HG03108 (cell line): Measurements from ENCODE around the gene AKAP13.
A peak's percentile ranks its signal among the peaks of the same experiment; 100 is the strongest.

ENCODE experiments used
- ATAC-seq: cut with Tn5 transposase; IDR thresholded peaks from one replicate; pipeline ENCODE4 v1.9.1; 2021; ENCODE audit warnings: moderate library complexity; ENCODE audit not compliant: unreplicated experiment

AKAP13 gene

DNA sequence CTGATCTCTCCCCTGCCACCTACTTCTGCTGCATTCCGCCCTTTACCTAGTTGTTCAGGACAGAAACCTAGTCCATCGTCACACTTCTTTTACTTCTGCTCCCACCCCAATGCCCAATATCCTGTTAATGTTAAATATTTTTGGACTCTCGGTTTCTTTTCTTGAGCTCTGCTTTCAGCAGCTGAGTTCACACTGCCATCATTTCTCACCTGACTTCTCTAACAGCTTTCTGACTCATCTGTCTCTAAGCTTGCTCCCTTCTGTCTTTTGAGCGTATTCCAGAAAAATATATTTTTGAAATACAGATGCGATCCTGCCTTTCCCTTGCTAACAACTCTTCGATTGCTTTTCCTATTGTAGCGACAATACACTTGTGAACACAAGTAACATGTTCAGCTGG, 231.0 kb downstream of the AKAP13 start:
- no peak for ATAC-seq

DNA sequence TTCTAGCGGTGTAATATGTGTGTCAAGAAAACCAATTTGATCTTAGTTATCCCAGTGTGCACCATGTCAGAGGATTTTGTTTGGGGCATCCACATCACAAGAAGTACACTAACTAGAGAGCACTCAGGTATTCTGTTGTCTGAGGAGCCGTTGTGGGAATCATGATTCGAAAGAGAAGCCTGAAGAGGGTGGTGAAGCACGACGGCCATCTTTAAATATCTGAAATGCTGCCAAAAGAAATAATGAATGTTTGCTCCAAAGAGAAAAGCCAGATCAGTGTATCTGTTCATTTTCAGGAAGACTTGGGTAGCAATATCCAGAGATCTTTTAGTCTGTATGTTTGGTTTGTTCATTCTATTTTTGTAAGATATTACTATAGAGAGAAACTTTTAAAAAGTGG, 233.7 kb downstream of the AKAP13 start:
- no peak for ATAC-seq

DNA sequence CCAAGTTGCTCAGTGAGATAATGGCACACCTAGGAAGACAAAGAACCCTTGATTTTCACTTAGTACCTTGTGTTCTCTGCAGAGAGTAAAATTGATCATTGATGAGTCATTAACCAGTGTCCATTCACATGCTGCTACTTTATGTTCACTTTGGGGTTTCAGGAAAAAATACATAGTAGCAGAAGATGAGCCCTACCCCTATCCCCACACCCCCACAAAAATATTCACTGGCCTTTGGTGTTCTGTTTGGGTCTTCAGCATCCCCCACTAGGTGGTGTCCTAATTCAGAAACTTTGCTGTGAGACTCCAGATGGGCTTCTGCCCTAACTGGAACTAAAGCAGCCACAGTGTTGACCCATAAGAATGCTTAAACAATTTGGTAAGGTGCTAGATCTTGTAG, 235.5 kb downstream of the AKAP13 start:
- peak; percentile 68 for ATAC-seq

DNA sequence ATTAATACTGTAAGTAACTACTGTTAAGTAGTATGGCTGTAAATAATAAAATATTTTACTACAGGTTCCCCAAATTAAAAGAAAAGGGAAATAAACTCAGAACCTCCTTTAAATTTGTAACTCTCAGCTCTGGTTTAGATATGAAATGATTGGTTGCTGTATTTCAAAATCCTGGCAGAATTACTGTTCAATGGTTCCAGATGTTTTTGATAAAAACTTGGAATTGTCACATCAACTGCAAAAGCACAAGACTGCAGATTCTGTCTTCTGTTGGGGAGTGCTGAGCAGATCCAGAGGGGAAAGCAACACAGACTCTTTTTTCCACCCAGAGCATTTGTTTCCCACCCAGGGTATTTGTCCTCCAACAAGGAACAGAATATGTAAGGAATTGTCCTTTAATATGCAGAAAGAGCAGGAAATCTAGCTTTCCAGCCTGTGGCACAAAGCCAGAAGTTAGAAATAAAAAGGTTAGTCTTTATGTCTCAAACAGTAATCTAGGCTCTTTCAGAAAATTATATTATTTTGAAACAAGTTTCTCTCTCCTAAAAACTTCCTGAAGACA, 236.2 kb downstream of the AKAP13 start:
- ATAC-seq, result no peak

DNA sequence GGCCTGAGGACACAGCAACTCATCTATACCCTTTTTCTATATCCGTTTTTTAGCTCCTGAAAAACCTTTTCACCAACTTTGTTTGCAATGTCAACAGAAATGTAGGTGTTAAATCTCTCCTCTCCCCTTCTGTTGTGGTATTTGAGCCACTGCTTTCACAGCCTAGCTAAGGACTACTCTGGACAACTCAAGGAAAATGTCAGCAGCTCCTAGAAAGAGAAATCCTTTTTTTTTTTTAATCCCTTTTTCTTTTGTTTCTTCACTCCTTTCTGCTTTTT, 237.8 kb downstream of the AKAP13 start:
- no peak for ATAC-seq

DNA sequence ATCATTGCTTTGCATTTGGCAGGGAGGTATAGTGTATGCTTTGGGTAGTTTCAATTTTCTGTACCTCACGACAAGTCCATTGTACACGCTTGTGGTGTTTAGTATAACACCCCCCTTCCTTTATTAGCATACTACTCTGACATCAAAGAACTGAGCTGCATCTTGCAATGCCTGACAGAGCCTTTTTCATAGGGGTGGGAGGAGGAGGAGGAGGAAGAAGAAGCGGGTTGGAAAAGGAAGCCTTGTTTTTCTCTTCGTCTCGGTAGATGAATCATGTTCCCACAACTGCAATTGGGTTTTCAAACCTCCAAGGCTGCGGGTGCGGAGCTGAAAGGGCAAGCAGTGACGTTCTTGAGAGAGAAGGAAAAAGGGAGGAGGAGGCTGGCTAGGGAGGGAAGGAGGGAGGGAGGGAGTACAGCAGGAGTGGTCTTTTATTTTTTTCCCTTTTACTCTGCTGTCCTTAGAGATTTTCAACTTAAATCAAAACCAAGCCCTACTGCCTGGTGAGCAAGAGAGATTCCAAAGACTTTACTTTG, 238.6 kb downstream of the AKAP13 start:
- ATAC-seq, result no peak

DNA sequence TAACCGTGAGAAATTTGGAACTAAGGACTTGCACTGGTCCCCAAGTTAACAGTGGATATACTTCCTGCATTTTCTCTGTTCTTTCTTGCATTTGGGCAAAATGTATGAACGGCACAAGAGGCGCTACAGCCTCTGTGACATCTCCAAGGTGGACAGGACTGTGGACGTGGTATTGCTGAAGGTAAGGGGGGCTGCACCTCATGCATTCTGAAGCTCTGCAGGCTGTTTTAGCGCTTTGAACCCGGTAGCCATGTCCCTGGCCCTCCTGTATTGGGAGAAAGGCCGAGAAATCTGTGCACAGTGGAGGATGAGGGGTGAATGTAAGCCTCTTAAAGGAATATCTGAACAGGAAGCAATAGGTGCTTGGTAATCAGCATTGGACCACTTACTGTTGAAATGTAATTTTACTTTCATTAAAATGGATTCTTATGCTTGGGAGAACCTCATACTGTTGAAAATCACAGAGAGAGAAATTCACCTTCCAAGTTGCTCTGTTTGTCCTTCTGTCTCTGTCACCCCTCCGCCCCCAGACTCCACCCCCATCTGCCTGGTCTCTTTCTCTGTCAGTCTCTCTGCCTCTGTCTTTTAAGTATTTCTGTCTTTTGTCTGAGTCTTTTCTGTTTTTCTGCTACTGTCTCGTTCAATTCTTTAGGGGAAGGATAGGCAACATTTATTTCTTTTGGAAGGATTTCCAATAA, 239.7 kb downstream of the AKAP13 start:
- no peak for ATAC-seq

DNA sequence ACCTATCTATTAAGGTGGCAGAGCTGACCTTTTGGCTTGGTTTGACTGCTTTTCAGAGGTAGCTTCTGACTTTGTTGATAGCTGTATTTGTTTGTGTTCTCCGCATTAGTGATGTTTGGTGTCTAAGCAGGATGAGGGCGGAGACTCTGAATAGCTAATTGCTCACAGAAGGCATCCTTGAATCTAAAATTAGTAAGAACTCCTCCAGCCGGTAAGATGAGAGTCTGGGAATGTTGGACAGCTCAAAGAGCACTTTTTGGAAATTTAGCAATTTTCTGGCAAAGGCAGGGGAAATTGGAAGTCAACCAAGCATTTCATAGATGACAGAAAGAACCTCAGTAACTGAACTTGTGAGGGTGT, 240.3 kb downstream of the AKAP13 start:
- ATAC-seq, result no peak

DNA sequence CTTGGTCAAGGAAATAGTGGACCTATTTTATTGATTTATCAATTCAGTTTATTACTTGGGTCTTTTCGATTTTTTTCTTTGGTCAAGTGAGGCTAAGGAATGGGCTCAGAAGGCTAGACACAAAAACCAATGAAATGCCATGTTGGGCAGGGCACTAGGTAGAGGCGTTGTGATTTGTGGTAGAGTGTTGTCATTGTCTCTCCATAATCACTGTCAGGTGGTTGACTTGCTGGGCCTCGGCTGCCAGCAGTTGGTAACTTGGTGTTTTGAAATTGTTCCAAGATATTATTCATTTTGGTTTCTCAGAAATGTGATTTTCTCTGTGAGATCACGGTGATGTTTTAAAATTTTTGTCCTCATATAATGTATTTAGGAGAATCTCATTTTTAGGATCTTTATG, 240.7 kb downstream of the AKAP13 start:
- ATAC-seq, result no peak

DNA sequence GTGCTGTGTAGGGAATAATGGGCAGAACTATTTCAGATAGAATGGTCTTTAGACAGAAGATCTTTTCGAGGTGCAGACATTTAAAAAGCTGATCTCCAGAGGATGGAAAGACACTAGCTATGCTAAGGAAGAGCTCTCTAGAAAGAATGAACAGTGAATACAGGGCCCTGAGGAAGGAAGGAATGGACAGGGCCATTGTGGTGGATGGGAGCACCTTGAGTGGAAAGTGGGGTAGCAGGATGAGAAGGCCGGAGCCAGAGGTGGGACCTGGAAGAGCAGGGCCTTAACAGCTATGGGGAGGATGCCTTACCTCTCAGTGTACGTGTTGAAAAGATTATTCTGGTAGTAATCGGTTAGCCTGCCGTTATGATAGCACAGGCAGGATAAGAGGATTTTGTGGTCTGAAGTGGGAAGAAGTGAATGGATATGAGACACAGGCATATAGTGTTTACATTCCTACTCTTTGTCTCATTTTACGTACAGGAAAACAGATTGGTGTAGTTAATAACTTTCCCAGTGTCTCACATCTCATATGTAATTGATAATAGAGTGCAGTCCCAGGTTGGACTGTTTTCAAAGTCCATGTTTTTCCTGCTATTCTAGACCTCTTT, 241.9 kb downstream of the AKAP13 start:
- no peak for ATAC-seq

DNA sequence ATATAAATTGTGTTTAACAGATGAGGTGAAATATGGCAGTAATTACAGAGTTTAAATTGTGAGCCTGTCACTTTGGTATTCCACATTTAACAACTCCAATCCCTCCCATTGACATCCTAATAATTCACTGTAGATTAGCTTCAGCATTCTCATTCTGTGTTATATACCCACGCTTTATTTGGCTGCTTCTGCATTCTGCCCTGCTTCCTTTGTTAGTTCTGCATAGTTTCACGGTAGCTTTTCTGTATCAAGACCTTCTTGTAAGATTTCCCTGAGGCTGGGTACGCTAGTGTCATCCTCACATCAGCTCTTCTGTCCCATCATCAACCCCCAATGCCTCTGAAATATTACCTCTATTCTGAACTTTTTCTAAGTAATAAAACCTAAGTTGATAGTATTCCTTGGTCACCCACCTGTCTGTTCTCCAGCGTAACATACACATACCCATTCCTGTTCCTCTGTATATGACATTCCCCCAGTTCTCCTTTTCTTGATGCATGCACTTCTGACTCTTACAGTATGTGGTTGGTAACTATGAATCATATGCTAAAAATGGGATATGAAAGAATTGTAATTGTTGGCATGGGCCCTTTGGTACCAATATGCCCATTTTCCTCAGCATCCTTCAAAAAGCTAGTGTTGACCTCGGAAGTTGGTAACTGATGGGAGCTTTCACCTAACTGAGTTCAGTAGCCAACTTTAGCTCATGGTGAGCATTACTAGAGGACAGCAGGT, 243.1 kb downstream of the AKAP13 start:
- no peak for ATAC-seq

DNA sequence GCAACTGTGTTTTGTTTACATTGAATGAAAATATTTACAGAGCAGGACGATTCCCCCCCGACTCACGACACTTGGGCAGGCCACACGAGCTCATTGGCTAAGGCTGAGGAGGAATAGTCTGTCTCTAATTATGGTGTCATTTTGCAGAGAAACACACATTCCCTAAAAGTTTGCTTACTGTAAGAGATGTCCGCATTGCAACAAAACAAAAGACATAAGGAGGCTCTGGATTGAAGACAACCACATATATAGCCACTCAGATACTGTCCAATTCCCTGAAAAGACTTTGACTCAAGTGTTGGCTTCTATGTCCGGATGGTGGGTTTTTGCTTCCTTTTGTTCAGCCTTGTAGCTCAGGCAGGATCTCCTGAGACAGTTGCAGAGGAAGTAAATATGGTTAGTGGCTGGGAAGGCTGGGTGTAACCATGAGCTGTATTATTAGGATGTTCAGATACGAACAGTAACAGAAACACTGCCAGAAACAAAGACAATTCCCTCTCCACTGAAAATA, 243.9 kb downstream of the AKAP13 start:
- ATAC-seq, result no peak

DNA sequence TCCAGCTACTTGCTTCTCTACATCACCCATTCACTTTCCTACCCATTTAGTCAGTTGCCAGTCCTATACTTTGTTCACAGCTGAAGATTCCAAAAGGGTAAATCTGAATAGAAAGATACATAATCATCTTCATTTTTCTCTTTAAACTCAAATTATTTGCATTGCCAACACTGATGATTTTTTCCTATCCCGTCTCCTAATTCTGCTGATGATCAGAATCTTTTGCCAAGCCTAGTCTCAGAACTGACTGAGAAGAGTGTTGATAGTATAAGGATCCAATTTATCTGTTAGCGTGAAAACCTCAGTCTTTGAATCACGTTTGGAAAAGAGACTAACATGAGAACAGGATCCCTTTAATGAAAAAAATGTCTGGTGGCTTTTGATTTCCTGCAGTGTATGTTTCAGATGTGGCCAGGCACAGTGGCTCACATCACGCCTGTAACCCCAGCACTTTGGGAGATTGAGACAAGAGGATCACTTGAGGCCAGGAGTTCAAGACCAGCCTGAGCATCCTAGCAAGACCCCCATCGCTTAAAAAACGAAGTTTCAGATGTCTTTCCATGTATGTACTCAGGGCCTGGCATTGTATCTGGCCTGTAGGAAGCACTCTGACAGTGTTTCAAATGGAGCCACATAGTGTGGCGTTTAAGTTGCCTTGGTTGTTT, 244.9 kb downstream of the AKAP13 start:
- ATAC-seq, result no peak

DNA sequence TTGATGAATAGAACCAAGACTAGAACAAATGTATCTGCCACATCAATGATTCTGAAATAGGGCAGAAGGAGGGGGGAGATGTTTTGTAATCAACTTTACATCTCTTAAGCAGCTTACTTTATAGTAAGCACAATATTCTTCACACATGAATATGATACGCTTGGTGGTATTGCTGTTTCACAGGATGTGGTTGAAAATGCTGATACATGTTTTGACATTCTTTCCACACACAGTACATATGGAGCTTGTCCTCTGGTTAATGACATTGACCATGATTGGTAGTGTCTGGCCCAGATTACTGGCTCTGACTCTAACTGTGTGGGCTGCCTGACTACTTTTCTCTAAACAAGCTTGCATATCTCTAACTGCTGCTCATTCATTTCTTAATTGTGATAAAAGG, 245.5 kb downstream of the AKAP13 start:
- peak; percentile 68 for ATAC-seq

DNA sequence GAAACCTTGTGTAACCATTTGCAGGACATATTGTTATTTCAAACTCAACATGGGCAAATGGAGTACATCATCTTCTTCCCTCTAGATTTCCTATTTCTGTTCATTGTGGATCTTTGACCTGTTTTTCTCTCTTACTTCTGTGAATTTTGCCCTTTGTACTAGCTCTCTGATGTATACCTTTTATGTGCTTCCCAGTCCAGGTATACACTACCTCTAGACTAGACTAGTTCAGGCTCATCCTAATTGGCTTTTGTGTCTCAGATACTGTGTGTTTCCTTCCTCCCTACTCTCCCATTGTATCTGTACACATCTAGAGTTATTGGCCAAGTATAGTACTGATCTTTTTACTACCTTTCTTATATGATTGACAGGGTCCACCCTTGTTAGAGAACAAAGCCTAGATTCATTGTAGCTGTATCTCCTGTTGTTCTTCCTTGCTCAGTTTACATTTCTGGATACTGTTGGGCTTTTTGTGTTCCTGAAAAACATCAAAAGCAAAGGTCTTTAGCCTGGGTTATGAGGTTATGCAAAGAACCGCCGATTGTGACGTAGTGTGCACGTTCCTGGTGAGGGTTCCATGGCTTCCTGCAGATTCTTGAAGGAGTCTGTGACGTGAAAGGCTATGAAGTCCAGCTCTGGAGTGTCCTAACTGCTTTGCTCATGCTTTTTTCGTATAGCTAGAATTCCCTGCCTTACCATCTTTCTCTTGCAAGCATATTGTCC, 247.0 kb downstream of the AKAP13 start:
- ATAC-seq, result no peak

DNA sequence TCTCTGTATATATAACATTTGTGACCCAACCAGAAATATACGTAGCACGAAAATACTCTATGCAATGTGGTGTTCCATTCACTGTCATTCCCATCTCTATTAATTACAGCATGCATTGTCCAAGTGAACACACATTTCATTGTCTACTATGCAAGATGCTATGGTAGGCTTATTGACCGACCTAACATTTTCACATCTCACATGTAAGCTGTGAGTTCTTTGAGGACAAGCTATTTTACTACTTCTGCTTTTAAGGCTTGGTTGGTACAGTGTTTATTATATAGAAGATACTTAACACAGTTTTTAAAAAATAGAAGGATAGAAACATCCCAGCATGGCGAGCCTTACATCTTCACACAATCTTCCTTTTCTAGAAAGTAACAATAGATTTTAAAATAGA, 249.9 kb downstream of the AKAP13 start:
- ATAC-seq, result no peak

DNA sequence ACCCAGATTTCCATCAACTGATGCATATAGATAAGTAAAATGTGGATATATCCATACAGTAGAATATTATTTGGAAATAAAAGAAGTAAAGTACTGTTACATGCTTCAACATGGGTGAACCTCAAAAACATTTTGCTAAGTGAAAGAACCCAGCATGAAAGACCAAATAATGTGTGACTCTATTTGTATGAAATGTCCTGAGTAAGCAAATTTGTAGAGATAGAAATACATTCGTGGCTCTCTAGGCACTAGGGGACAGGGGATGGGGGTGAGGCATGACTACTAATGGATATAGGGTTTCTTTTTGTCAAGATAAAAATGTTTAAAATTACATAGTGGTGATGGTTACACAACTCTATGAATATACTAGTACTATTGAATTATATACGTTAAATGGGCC, 250.6 kb downstream of the AKAP13 start:
- no peak for ATAC-seq

DNA sequence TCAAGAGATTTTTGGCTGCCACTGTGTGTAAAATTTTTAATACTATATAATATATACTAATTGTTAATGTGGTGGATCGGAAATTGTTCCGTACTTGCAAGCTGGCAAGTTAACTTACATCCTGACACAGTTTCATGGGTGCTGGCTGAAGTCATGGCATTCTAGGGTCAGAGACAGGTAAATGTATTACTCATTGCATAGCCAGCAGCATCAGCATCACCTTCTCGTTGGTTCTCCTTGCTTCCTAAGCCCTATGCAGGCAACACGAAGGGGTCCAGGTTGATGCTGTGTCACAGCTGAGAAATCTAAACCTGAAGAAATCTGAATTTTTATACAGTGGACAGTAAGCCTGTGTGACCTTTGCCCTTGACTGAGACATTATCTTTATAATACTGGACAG, 251.6 kb downstream of the AKAP13 start:
- ATAC-seq, result no peak

DNA sequence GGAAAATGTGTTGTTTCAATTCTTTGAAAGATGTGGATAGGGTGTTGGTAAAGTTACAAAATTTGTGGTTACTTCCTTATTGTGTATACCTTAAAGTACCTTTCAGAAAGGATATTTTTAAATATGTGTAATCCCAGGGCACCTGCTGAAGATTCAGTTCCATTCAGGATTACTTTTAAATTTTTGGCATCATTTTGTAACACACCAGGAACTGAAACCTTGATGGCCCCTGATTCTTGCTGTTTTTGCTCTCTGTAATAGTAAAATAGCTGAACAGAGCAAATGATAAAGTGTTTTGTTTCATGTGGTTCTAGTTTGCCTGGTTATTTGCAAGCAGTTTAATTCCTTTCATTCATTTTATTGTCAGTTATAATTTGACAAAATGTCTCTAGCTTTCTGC, 253.5 kb downstream of the AKAP13 start:
- no peak for ATAC-seq

DNA sequence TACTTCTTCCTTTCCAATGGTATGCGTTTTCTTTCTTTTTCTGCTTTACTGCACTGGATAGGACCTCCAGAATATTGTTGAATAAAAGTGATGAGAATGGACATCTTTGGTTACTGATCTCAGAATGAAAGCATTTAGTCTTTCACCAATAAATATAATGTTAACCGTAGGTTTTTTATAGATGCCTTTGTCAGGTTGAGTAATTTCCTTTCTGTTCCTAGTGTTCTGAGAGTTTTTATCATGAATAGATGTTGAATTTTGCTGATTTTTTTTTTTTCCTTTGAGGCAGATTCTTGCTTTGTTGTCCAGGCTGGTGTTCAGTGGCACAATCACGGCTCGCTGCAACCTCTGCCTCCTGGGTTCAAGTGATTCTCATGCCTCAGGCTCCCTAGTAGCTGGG, 255.9 kb downstream of the AKAP13 start:
- no peak for ATAC-seq
